Parathyroid adenoma (tissue), 2 donors: Measurements from ENCODE around the gene CACHD1.

Experiments used
- H2AFZ ChIP-seq: fragments of 300-600 bp; sonication (generic); one replicate; pipeline ENCODE4 v1.7.0; 2017; ENCODE audit warnings: antibody characterized with exemption, mild to moderate bottlenecking
- H3K27ac ChIP-seq: fragments of 300-600 bp; sonication (generic); one replicate; pipeline ENCODE4 v1.7.0; 2017
- H3K27me3 ChIP-seq: fragments of 300-600 bp; sonication (generic); one replicate; pipeline ENCODE4 v1.7.0; 2017; ENCODE audit warnings: low read length; ENCODE audit not compliant: control insufficient read depth, insufficient read depth
- H3K36me3 ChIP-seq: fragments of 300-600 bp; sonication (generic); one replicate; pipeline ENCODE4 v1.7.0; 2017; ENCODE audit warnings: low read length; ENCODE audit not compliant: control insufficient read depth, insufficient read depth
- H3K4me1 ChIP-seq: fragments of 300-600 bp; sonication (generic); one replicate; pipeline ENCODE4 v1.7.0; 2017; ENCODE audit warnings: control low read depth
- H3K4me2 ChIP-seq: fragments of 300-600 bp; sonication (generic); one replicate; pipeline ENCODE4 v1.7.0; 2017; ENCODE audit warnings: low read length
- H3K4me3 ChIP-seq: fragments of 300-600 bp; sonication (generic); one replicate; pipeline ENCODE4 v1.7.0; 2017; ENCODE audit warnings: low read depth, low read length
- H3K79me2 ChIP-seq: fragments of 300-600 bp; sonication (generic); one replicate; pipeline ENCODE4 v1.7.0; 2017; ENCODE audit warnings: control low read depth
- H3K9ac ChIP-seq: fragments of 300-600 bp; sonication (generic); one replicate; pipeline ENCODE4 v1.7.0; 2017; ENCODE audit warnings: mild to moderate bottlenecking
- H3K9me3 ChIP-seq: fragments of 300-600 bp; sonication (generic); one replicate; pipeline ENCODE4 v1.7.0; 2017; ENCODE audit warnings: low read length; ENCODE audit not compliant: control insufficient read depth
- CTCF ChIP-seq: fragments of 300-600 bp; sonication (generic); IDR thresholded peaks from one replicate; pipeline ENCODE4 v1.7.0; 2017; ENCODE audit warnings: antibody characterized with exemption, mild to moderate bottlenecking
- donor health status: primary hyperparathyroidism.

Gene CACHD1

GRCh38 chr1:64458915-64459314 is 11.0 kb upstream of the CACHD1 start:
- Histone ChIP-seq H3K4me3 (no peak overlapping the region), H3K4me2 (no peak overlapping the region), H3K9me3 (no peaks in the 10 kb centered on the region), H3K9ac (no peak overlapping the region), H3K36me3 (no peaks in the 10 kb centered on the region), H3K79me2 (no peaks in the 10 kb centered on the region), H3K27me3 (no peaks in the 10 kb centered on the region), H3K4me1 (no peaks in the 10 kb centered on the region), H2AFZ (no peak overlapping the region), H3K27ac (no peak overlapping the region)
- no peak for TF ChIP-seq CTCF

- TF ChIP-seq CTCF: no peak
- H3K4me1 ChIP-seq: no peaks in the 10 kb centered on the region
- no peaks in the 10 kb centered on the region for H3K79me2 ChIP-seq
- H3K9me3 ChIP-seq: no peaks in the 10 kb centered on the region
- H3K27me3 ChIP-seq: no peaks in the 10 kb centered on the region
- no peak overlapping the region for H3K4me3 ChIP-seq
- no peak overlapping the region for H3K27ac ChIP-seq
- H3K36me3 ChIP-seq: no peaks in the 10 kb centered on the region
- H3K9ac ChIP-seq: no peak overlapping the region
- no peak overlapping the region for H3K4me2 ChIP-seq
- no peak overlapping the region for H2AFZ ChIP-seq
Observed at GRCh38 chr1:64459743-64460142, 10.2 kb upstream of the CACHD1 start.

- no peak overlapping the region for H3K27ac ChIP-seq
- no peak for TF ChIP-seq CTCF
- H3K4me2 ChIP-seq: no peak overlapping the region
- H3K4me3 ChIP-seq: no peak overlapping the region
- H3K9me3 ChIP-seq: no peaks in the 10 kb centered on the region
- H3K9ac ChIP-seq: no peak overlapping the region
- no peak overlapping the region for H2AFZ ChIP-seq
- H3K79me2 ChIP-seq: no peaks in the 10 kb centered on the region
- no peaks in the 10 kb centered on the region for H3K27me3 ChIP-seq
- no peaks in the 10 kb centered on the region for H3K4me1 ChIP-seq
- H3K36me3 ChIP-seq: no peaks in the 10 kb centered on the region
Observed at GRCh38 chr1:64466033-64466432, 3.9 kb upstream of the CACHD1 start.

- H3K4me2 ChIP-seq: peak overlapping the region; percentile 82
- H3K79me2 ChIP-seq: peaks cover 4% of the 10 kb centered on the region
- H3K9me3 ChIP-seq: no peaks in the 10 kb centered on the region
- H3K36me3 ChIP-seq: no peaks in the 10 kb centered on the region
- H3K9ac ChIP-seq: no peak overlapping the region
- TF ChIP-seq CTCF: no peak
- H3K4me1 ChIP-seq: no peaks in the 10 kb centered on the region
- H3K4me3 ChIP-seq: peak overlapping the region; percentile 61
- peak overlapping the region; percentile 76 for H3K27ac ChIP-seq
- peak overlapping the region; percentile 80 for H2AFZ ChIP-seq
- no peaks in the 10 kb centered on the region for H3K27me3 ChIP-seq
Observed at GRCh38 chr1:64469116-64469976, 583 bp upstream of the CACHD1 start.
